ENCODE measurements around the gene XPR1. TPM values are rescaled to one million over a fixed set of nuclear protein-coding genes. Genes with fewer than 3 reads are reported as not detected.

XPR1 gene
- total RNA-seq, 1 experiment from 2014 or later: 16.8 TPM

DNA sequence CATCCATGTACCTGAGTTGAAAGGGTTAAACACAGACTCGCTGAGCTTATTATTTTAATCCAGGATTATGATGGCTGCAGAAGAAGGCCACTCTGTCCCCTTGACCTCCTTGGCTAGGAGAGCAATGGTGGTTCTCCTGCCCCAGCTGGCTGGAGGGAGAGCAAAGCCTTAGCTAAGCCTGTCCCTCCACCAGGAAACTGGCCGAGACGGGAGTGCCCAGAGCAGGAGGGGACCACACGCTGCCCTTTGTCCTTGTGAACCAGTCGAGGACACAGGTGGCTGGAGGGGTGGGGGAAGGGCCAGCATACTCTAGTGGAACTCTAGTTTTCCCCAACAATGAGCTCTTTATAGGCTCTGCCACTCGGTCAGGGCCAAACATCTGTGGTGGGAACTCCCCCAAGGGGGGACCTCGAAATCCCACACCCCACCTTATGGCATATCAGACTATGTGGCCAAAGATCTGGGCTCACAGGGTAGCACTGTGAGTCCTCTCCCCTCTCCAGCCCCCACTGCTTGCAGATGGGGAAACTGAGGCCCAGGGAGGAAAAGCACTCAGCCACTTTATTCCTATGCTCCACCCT, 293.7 kb downstream of the XPR1 start:
- CTCF ChIA-PET: no interaction called here
- no peak overlapping the region for H3K4me2 ChIP-seq

GRCh38 chr1:180926164-180926981, 294.6 kb downstream of the XPR1 start:
- TF ChIP-seq, protein P1, sequence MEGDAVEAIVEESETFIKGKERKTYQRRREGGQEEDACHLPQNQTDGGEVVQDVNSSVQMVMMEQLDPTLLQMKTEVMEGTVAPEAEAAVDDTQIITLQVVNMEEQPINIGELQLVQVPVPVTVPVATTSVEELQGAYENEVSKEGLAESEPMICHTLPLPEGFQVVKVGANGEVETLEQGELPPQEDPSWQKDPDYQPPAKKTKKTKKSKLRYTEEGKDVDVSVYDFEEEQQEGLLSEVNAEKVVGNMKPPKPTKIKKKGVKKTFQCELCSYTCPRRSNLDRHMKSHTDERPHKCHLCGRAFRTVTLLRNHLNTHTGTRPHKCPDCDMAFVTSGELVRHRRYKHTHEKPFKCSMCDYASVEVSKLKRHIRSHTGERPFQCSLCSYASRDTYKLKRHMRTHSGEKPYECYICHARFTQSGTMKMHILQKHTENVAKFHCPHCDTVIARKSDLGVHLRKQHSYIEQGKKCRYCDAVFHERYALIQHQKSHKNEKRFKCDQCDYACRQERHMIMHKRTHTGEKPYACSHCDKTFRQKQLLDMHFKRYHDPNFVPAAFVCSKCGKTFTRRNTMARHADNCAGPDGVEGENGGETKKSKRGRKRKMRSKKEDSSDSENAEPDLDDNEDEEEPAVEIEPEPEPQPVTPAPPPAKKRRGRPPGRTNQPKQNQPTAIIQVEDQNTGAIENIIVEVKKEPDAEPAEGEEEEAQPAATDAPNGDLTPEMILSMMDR (conservative IDR thresholded peaks at IDR 0.05): no peak
- no peak for TF ChIP-seq EZH2 (IDR thresholded peaks at IDR 0.05; ENCODE audit: low read depth)
- no peak overlapping the region for H2AFZ ChIP-seq
- no peak overlapping the region for H3K27ac ChIP-seq
- no peaks in the 10 kb centered on the region for H3F3A ChIP-seq (ENCODE audit: insufficient read depth, low read depth)
- H4K20me1 ChIP-seq (ENCODE audit: insufficient read depth): no peaks in the 10 kb centered on the region
- H3K36me3 ChIP-seq (ENCODE audit: low read depth): no peaks in the 10 kb centered on the region
- no peaks in the 10 kb centered on the region for H3K9me3 ChIP-seq (ENCODE audit: insufficient read depth, low read depth)
- H3K27me3 ChIP-seq (ENCODE audit: insufficient read depth, low read depth): no peaks in the 10 kb centered on the region; the same call in 1 of the 2 replicates
- H3K4me3 ChIP-seq: no peak overlapping the region
- H3K4me1 ChIP-seq (replicated peaks; ENCODE audit: insufficient read depth): peaks cover 14% of the 10 kb centered on the region
- DNase-seq: no peak
- no peaks in the 10 kb centered on the region for H3K79me2 ChIP-seq (ENCODE audit: low read depth)
- ChIA-PET CTCF (interaction anchor here (0.6 kb wide), 1 partner anchor 38 kb away, joined by 3 read pairs; no protein-coding TSS in a partner anchor), POLR2A (ENCODE audit: unreplicated experiment) (interaction anchor here (0.6 to 0.7 kb wide), 2 partner anchors 161 to 387 kb away, joined by 5 read pairs; no protein-coding TSS in a partner anchor)
- intact Hi-C loops (cut with micrococcal nuclease; ENCODE audit: unreplicated experiment): no loop called here
- no TSS peak for BruUV-seq (replicated peaks)
- H3K9me2 ChIP-seq (ENCODE audit: insufficient read depth): no peaks in the 10 kb centered on the region
- H3K4me2 ChIP-seq: no peak overlapping the region

More for the DNA sequence above, 293.7 kb downstream of the XPR1 start:
- H3K9me3 ChIP-seq (ENCODE audit: insufficient read depth, low read depth): no peaks in the 10 kb centered on the region
- BruUV-seq (replicated peaks): no TSS peak
- intact Hi-C loops (cut with micrococcal nuclease; ENCODE audit: unreplicated experiment): no loop called here
- no peak for DNase-seq
- no peak overlapping the region for H3K4me3 ChIP-seq
- no peak overlapping the region for H2AFZ ChIP-seq
- H3K79me2 ChIP-seq (ENCODE audit: low read depth): no peaks in the 10 kb centered on the region
- no peaks in the 10 kb centered on the region; the same call in 1 of the 2 replicates for H3K27me3 ChIP-seq (ENCODE audit: insufficient read depth, low read depth)
- TF ChIP-seq, protein P1 (conservative IDR thresholded peaks at IDR 0.05): no peak
- TF ChIP-seq EZH2 (IDR thresholded peaks at IDR 0.05; ENCODE audit: low read depth): no peak
- H3K4me1 ChIP-seq (replicated peaks; ENCODE audit: insufficient read depth): peaks cover 14% of the 10 kb centered on the region
- no peaks in the 10 kb centered on the region for H4K20me1 ChIP-seq (ENCODE audit: insufficient read depth)
- no peaks in the 10 kb centered on the region for H3K9me2 ChIP-seq (ENCODE audit: insufficient read depth)
- no peaks in the 10 kb centered on the region for H3F3A ChIP-seq (ENCODE audit: insufficient read depth, low read depth)
- H3K36me3 ChIP-seq (ENCODE audit: low read depth): no peaks in the 10 kb centered on the region
- no peak overlapping the region for H3K27ac ChIP-seq
- POLR2A ChIA-PET (ENCODE audit: unreplicated experiment): interaction anchor here (0.6 to 0.7 kb wide), 2 partner anchors 162 to 388 kb away, joined by 5 read pairs; no protein-coding TSS in a partner anchor

GRCh38 chr1:180927348-180927747, 295.5 kb downstream of the XPR1 start:
- Histone ChIP-seq H3K9me2 (ENCODE audit: insufficient read depth) (no peaks in the 10 kb centered on the region), H3K4me3 (no peak overlapping the region), H3F3A (ENCODE audit: insufficient read depth, low read depth) (no peaks in the 10 kb centered on the region), H4K20me1 (ENCODE audit: insufficient read depth) (no peaks in the 10 kb centered on the region), H3K27me3 (ENCODE audit: insufficient read depth, low read depth) (no peaks in the 10 kb centered on the region; the same call in 1 of the 2 replicates), H3K4me1 (replicated peaks; ENCODE audit: insufficient read depth) (peaks cover 14% of the 10 kb centered on the region), H3K27ac (no peak overlapping the region), H3K4me2 (no peak overlapping the region), H3K9me3 (ENCODE audit: insufficient read depth, low read depth) (no peaks in the 10 kb centered on the region), H3K36me3 (ENCODE audit: low read depth) (no peaks in the 10 kb centered on the region), H3K79me2 (ENCODE audit: low read depth) (no peaks in the 10 kb centered on the region), H2AFZ (no peak overlapping the region)
- BruUV-seq (replicated peaks): no TSS peak
- CTCF ChIA-PET: interaction anchor here (0.6 kb wide), 1 partner anchor 35 kb away, joined by 3 read pairs; no protein-coding TSS in a partner anchor
- no peak for TF ChIP-seq EZH2 (IDR thresholded peaks at IDR 0.05; ENCODE audit: low read depth)
- TF ChIP-seq, protein P1 (conservative IDR thresholded peaks at IDR 0.05): no peak
- intact Hi-C loops (cut with micrococcal nuclease; ENCODE audit: unreplicated experiment): no loop called here
- no peak for DNase-seq
- POLR2A ChIA-PET (ENCODE audit: unreplicated experiment): no interaction called here

All from PC-9 (cell line).